ENCODE measurements around the gene BTBD19.

BTBD19 gene

DNA sequence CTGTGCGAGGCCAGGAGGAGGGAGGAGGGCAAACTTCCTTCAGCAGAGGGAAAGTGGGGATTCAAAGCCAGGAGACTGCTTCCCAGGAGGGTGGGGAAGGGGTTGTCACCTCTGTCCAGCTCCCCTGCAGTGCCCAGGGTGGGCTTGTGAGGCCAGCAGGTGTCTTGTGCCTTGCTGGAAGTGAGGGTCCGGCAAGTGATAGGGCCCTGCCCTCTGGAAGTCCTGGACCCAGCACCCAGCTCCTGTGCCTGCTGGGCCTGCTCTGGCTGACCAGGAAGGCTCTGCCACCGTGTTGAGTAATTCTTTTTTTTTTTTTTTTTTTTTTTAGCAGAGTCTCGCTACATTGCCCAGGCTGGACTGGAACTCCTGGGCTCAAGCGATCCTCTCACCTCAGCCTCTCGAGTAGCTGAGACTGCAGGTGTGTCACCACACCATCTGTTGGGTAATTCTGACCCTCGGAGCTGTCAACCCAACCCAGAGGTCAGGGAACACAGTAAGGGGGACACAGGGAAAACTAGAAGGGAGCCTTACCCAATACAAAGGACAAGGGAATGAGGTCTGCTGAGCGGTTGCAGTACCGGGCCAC is 21.4 kb upstream of the BTBD19 start:
- in situ Hi-C loops (cut with MboI; ENCODE audit: low sequenced_read_pairs), result no loop called here

DNA sequence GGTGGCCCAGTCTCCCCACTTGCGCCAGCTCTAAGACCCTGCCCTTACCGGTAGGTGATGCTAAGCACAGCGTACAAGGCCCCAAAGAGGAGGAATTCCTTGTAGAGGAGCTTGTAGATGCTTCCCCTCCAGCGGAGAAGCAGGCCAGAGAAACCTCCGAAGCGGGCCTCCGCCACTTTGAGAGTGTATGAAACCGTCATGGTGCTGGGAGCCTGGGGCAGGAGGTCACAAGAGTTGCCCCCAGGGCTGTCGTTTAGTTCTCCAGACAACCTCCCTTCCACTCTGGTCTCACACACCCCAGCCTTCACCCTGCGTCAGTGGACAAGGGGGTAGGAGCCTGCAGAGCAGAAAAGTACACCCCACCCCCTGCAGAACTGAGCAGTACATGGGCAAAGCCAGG is 20.8 kb upstream of the BTBD19 start:
- in situ Hi-C loops (cut with MboI; ENCODE audit: low sequenced_read_pairs), result no loop called here

DNA sequence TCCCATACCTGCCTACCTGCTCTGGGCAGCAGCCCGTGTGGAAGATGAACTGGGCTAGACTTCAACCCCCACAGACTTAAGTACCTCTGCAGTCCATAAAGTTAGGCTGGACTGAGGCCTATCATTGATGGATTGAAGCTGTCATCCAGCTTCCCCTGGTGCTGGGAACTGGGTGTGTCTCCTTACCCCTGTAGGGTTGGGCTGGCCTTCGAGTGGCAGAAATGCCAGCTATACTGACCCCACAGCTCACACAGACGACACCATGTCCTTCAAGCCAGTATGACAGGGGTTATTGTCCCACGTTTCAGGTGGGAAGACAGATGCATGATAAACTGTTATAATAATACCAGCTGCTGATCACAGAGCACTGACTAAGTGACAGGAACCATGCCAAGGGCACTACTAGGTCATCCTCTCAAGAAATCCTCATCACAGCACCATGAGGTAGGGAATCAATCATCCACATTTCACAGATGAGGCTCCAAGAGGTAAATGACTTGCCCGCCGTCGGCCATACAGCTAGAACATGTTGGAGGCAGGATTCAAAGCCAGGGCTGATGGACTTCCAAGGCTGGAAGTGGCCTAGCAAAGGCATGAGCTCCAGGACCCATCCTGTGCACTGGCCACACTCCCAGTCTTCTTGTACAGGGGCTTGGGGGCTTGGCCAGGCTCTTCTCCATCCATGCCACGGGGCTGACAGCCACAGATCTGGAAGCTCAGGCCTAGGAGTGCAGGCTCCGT is 20.0 kb upstream of the BTBD19 start, which contains the start of gene BEST4:
BEST4 (minus strand) TSS at position 51 of the 741 bp plus-strand sequence. CDS start 465 bp downstream, outside the sequence.
- in situ Hi-C loops (cut with MboI; ENCODE audit: low sequenced_read_pairs), result no loop called here

DNA sequence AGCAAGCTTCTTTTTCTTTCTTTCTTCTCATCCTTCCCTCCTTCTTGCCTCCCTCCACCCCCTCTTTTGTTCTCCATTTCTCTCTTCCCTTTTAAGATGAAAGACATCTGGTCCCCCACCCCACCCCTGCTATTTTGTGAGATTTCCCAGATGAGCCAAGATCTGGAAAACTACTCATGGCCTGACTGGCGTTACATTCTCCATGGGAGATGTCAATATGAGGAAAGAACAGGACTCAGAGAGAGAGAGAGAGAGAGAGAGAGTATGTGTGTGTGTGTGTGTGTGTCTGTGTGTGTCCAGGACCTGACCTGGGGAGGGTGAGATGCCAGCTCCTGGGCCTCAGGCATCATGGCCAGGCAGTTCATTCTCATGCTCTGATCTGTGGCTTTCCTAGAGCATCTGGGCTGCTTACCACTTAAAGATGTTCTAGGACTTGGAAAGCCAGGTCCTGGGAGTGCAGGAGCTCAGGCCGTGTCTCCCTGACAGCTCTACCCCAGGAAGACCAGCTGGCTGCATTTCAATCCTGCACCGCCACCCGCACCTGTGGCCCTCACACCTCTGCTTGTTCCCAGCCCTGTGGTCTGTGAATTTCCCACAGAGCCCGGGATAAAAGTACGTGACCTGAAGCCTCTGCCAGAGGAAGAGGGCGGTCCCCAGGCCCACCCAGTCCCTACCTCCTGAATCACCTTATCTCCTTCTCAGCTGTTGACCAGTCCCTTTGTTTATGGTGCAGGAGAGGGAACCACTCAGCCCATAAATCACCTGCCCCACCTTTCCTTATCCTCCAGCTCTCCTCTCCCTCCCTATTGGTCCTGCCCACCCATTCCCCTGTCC is 17.1 kb upstream of the BTBD19 start:
- in situ Hi-C loops (cut with MboI; ENCODE audit: low sequenced_read_pairs), result loop anchor here (5.0 to 10.0 kb wide), 2 partner anchors 224 to 511 kb away; partner anchors contain the start of genes HECTD3 and UROD

DNA sequence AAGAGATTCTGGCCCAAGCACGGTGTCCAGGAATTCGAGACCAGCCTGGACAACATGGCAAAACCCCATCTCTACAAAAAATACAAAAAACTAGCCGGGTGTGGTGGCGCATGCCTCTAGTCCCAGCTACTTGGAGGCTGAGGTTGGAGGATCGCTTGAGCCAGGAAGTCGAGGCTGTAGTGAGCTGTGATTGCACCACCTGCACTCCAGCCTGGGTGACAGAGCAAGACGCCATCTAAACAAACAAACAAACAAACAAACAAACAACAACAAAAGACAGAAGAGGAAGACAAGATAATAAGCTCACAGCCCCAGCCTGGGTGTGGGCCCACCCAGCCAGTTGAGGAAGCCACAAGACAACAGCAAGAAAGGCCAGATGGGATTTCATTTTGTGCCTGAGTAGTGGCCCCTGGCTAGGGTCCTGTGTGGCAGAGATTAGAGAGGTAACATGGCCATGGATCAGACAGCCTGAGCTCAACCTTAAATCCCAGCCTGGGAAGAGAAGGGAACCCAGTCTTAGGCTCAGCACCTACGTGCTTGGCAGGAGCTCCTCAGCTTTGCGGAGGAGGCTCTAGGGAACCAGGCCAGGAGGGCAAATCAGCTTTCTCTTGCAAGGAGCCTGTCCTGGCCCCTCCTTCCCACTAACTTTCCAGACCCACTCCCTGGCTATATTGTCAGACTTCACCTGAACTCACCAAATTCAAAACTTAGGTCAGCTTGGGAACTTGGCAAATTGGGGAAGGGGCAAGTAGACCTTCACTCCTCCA is 15.4 kb upstream of the BTBD19 start:
- in situ Hi-C loops (cut with MboI; ENCODE audit: low sequenced_read_pairs), result loop anchor here (5.0 to 10.0 kb wide), 2 partner anchors 222 to 509 kb away; partner anchors contain the start of genes HECTD3 and UROD

DNA sequence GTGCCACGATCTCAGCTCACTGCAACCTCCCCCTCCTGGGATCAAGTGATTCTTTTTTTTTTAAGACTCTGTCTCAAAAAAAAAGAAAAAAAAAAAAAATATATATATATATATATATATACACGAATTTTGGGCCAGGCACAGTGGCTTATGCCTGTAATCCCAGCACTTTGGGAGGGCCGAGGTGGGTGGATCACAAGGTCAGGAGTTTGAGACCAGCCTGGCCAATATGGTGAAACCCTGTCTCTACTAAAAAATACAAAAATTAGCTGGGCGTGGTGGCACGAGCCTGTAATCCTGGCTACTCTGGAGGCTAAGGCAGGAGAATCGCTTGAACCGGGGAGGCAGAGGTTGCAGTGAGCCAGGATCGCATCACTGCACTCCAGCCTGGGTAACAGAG is 10.4 kb upstream of the BTBD19 start:
- in situ Hi-C loops (cut with MboI; ENCODE audit: low sequenced_read_pairs), result loop anchor here (10.0 kb wide), 1 partner anchor 217 kb away; the partner anchor contains the start of genes HECTD3 and UROD

DNA sequence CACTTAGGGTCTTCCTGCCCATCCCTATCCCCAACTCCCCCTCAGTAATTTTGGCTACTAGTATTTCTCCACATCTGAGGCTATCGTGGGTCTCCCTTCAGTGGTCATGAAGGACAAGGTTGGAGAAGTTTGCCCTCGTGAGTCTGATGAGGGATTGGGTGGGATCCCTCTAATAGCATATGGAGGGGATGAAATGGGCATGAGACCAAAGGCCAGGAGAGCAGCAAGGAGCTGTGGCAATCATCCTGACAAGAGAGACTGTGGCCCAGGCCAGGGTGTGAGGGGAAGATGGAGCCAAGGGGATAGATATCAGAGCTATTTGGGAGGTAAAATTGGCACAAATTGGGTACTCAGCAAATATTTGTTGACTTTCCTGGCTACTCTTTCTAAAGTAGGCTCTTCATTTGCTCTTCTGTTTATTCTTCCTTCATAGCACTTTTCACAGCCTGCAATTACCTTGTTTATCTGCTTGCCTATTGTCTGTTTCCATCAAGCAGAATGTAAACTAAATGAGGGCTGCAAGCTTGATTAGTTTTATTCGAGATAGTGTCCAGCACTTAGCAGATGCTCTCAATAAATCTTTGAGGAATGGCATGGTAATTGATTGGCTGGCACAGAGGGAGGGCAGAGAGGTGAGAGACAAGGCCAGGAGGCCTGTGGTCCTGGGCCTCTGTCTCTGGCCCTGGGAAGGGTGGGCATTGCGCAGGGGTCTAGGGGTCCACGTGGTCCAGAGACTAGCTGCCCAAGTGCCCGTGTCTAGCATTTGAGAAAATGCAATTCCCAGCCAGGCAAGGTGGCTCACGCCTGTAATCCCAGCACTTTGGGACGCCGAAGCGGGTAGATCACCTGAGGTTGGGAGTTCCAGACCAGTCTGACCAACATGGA is 9.6 kb upstream of the BTBD19 start:
- in situ Hi-C loops (cut with MboI; ENCODE audit: low sequenced_read_pairs), result loop anchor here (10.0 kb wide), 1 partner anchor 216 kb away; the partner anchor contains the start of genes HECTD3 and UROD

DNA sequence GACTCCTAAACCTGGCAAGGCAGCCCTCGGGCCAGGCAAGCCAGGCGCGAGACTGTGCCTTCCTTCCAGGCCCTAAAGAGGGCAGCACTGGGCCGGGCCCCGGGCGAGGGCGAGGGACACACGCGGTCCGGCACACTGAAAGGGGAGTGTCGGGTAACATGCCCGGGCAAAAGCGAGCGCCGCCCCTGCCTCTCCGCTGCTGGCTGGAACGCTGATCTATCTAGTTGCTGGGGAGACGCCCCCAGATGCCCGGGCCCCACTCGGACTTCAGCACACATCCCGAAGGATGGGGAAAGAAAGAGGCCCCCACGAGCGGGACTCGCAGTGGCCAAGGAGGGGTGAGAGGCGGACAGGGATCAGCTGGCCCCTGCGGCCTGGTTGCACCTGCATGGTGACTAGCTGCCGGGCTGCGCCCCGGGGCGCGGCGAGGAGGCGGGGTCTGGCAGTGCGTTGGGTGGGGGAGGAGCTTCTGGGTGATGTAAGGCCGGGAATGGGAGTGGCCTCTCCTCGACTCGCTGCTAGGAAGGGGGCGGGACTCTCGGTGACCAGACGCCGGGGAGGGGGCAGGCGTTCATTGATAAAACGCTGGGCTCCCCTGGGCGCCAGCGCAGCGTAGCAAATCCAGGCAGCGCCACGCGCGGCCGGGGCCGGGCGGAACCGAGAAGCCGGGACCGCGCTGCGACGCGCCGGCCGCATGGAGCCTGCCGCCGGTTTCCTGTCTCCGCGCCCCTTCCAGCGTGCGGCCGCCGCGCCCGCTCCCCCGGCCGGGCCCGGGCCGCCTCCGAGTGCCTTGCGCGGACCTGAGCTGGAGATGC is 8.3 kb upstream of the BTBD19 start, which contains the start of gene PLK3:
PLK3 (plus strand) TSS at position 608 of the 815 bp plus-strand sequence; CDS start at position 695, 87 bp downstream.
- in situ Hi-C loops (cut with MboI; ENCODE audit: low sequenced_read_pairs), result loop anchor here (10.0 kb wide), 1 partner anchor 215 kb away; the partner anchor contains the start of genes HECTD3 and UROD

DNA sequence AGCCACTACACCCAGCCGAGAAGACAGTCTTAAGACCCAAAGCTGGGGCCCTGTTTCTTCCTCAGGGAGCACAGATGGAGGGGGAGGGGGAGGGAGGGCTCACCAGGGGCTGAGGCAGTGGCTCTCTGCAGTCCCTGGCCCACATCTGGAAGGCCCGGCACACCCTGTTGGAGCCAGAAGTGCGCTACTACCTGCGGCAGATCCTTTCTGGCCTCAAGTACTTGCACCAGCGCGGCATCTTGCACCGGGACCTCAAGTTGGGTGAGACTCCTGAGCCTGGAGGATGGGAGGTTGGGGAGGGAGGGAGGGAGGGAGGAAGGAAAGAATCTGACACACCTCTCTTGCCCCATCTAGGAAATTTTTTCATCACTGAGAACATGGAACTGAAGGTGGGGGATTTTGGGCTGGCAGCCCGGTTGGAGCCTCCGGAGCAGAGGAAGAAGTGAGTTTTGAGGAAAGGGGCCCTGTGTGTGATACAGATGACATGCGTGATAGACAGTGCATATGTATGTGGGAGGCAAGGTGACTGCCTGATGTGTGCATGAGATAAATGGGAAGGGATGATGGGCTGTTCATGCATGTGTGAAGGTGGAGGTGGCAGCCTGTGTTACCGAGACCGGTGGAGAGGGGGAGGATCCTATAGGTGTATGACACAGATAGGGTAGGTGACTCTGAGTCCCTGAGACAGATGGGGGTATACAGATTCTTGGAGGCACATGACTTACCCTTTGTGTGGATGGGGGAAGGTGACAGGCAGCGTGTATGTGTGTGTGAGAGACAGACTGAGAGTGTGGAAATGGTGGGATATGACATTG is 6.6 kb upstream of the BTBD19 start:
- in situ Hi-C loops (cut with MboI; ENCODE audit: low sequenced_read_pairs), result no loop called here

DNA sequence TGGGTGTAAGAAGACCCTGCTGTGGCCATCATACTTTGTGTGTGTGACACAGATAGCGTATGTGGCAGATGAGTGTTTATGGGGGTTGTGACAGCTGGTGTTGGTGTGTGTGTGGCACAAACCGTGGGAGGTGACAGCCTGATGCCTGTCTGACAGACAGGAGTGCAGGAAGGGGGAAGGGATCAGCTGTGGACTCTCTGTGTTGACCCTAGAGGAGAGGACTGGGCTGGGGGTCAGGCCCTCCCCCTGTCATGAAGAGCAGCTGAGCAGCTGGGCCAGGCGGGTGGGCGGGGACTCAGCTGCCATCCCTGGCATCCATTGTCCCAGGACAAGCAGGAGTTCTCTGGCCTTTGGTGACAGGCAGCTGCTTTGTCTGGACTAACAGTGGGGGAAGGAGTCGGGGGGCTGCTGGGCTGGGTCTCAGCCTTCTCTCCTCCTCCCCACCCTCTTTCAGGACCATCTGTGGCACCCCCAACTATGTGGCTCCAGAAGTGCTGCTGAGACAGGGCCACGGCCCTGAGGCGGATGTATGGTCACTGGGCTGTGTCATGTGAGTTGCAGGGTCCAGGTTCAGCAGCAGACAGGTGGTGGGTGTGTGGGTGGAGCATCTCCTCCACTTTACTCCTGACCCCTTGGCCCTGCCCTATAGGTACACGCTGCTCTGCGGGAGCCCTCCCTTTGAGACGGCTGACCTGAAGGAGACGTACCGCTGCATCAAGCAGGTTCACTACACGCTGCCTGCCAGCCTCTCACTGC is 5.8 kb upstream of the BTBD19 start:
- in situ Hi-C loops (cut with MboI; ENCODE audit: low sequenced_read_pairs), result no loop called here

DNA sequence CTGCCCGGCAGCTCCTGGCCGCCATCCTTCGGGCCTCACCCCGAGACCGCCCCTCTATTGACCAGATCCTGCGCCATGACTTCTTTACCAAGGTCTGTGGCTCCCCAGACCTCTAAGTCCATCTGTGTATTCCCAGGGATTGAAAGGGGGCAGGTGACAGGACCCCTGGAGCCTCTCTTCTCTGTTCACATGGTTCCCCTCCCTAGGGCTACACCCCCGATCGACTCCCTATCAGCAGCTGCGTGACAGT is 5.3 kb upstream of the BTBD19 start:
- in situ Hi-C loops (cut with MboI; ENCODE audit: low sequenced_read_pairs), result no loop called here

DNA sequence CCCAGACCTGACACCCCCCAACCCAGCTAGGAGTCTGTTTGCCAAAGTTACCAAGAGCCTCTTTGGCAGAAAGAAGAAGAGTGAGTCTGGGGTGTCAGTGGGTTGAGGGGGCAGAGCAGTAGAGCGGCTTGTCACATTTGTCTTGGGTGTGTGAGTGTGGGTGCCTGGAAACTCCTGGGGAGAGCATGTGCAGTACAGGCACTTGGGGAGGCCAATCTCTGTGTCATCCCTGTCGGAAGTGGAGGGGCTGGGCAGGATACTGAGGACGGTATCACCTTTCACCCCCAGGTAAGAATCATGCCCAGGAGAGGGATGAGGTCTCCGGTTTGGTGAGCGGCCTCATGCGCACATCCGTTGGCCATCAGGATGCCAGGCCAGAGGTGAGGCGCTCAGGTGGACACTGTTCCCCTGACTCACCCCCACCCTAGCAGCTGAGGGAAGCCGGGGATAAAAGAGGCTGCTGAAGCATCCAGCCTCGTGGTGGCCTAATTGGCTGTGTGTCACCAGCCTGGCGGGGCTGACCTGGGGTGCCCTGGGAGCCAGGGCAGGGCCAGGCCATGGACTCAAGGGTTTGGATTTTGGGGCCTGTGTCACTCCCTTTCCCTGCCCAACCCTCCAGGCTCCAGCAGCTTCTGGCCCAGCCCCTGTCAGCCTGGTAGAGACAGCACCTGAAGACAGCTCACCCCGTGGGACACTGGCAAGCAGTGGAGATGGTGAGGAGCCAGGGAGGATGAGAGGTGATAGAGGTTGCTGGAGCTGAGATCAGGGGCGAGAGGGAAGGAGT is 4.8 kb upstream of the BTBD19 start:
- in situ Hi-C loops (cut with MboI; ENCODE audit: low sequenced_read_pairs), result no loop called here

DNA sequence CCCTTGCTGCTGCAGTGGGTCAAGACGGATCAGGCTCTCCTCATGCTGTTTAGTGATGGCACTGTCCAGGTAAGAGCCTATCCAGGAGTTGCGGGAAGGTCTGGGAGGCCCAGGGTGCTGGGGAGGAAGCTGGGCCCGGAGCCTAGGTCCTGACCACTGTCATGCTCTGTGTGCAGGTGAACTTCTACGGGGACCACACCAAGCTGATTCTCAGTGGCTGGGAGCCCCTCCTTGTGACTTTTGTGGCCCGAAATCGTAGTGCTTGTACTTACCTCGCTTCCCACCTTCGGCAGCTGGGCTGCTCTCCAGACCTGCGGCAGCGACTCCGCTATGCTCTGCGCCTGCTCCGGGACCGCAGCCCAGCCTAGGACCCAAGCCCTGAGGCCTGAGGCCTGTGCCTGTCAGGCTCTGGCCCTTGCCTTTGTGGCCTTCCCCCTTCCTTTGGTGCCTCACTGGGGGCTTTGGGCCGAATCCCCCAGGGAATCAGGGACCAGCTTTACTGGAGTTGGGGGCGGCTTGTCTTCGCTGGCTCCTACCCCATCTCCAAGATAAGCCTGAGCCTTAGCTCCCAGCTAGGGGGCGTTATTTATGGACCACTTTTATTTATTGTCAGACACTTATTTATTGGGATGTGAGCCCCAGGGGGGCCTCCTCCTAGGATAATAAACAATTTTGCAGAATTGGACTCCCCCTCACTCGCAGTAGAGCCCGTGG is 2.9 kb upstream of the BTBD19 start:
- in situ Hi-C loops (cut with MboI; ENCODE audit: low sequenced_read_pairs), result no loop called here

DNA sequence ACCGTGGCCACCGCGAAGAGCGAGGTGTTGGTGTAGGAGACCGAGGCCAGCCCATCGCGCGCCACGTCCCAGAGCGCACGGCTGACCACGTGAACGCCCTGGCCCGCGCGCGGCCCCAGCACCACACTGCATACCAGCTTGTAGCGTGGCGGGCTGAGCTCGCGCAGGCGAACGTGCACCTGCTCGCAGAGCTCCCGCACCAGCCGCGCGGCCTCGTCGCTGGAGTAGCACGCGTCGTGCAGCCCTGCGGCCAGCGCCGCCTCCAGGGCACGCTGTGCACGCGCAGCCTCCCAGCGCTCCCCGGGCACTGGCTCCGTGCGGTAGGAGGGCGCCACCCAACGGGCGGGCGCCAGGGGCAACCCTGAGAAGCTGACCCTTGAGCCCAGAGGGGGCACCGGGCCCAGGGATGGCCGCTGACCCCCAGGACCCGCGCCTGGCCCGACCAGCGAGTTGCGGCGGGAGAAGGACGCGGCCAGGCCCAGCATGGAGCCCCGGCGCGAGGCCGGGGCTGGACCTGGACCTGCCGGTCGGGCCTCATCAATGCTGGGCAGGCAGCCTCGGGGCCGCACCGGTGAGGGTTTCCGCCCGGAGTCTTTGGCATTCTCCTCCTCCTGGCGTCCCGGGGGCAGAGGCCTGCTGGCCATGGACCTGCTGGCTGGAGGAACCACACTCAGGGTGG is 2.2 kb upstream of the BTBD19 start:
- in situ Hi-C loops (cut with MboI; ENCODE audit: low sequenced_read_pairs), result no loop called here

DNA sequence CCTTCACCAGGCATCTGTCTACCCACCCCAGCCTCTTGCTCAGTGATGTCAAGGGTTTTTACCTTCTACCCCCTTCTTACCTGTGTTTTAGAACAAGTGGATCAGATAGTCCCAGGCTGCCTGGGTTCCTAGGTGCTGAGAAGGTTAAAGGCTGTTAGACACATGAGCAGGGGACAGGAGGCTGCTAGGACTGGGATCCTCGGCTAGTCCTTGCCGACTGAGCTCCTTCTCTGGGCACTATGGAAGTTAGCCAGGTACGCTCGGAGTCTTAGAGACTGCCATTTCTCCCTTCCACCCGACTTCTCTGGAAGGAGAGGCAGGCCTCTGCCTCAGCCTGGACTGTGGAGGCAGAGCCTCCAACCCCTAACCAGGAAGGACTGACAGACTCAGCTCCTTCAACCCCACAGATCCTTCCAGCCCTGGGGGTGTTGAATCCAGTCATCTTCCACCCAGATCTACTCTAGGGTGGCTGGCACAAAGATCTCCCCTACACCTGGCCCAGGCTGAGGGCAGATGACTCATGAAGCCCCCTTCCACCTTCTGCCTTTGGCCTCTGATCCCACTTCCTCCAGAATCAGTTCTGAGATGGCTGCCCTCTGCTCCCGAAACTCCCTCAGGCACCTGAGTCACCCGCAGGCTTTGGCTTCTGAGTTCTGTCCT is 1.5 kb upstream of the BTBD19 start, which contains the start of gene DYNLT4:
DYNLT4 (minus strand) TSS at position 648 of the 660 bp plus-strand sequence. CDS start 683 bp downstream, outside the sequence.
- in situ Hi-C loops (cut with MboI; ENCODE audit: low sequenced_read_pairs), result no loop called here

All from HL-60/S4 (cell line).